HG03103 (cell line): ENCODE measurements around the gene SH3PXD2A.
"Not testable (repeated sequence)": the region's sequence is repeated elsewhere in the genome, so short reads cannot be mapped to it uniquely, and the experiment has no call there.

Experiments
- ATAC-seq: cut with Tn5 transposase; IDR thresholded peaks from one replicate; pipeline ENCODE4 v1.9.1; 2021; ENCODE audit warnings: low read depth; ENCODE audit not compliant: unreplicated experiment

SH3PXD2A gene

DNA sequence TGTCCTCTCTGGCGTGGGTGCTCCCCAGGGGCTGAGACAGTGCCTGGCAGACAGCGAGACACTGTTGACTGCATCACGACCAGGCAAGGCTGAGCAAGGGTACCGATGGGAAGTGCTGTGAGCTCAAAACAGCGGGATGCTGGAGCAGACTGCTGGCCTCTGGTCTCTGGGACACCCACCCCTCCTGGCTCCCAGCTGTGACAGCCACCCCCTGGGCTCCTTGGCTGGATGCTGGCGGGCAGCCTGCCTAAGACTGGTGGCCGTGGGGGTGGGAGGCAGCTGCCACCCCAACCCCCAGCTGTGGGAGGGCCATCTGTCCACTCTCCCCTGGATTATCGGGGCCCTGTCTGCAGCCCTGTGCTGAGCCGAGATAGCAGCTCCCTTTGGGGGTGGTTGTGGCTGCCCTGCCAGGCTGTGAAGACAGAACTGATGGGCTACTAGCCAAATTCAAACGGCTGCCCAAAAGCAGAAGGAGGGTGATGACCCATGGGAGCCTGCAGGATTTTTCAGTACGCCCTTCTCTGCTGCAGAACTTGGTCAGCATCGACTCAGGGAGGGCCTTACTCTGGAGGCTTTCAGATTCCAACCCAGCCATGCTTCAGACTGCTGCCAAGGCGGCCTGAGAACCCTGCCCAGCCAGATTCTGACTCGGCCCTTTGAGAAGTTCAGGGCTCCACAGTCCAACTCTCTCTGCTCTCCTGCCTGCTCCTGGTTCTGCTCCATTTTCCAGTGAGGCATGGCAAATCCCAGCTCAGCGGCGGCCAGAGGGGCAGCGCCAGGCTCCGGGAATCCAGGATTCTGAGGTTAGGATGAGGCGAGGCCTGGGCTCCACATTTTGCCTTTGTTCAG, 236.6 kb downstream of the SH3PXD2A start:
- no peak for ATAC-seq

DNA sequence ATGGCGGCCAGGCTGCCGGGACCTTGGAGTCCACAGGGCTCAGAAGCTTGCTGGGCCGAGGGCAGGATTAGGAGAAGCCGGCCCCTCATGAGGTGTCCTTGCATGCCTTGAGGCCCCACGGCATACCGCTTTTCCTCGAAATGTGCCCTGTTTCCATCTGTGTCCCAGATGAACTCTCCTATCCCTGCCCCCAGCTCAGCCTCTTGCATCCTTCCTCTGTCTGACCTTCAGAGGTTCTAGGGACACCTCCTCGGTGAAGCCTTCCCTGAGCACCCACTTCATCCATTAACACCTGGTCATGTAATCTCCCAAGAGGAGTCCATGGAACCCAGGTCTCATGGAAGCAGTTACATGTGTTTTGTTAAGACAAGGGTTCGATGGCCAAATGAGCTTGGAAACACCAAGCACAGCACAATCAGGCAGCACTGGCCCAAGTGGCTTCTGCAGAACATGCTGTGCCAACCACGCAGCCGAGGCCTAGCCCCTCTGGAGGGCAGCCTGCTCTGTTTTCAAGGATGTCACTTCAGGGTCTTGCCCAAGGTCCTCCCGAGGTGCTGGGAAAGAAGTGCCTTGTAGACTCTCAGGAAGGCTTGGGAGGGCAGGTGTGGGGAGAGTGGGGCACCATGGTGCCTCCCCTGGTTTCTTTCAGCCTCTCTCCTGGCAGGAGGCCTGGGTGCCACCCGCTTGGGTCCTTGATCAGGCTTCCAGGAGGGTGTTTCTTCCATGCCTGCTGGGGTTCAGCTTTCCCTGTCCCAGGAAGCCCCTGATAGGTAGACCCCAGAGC, 237.6 kb downstream of the SH3PXD2A start:
- ATAC-seq = no peak

- ATAC-seq = no peak
Observed at GRCh38 chr10:103616705-103617601, 238.4 kb downstream of the SH3PXD2A start.

GRCh38 chr10:103614306-103615158, 240.8 kb downstream of the SH3PXD2A start:
- ATAC-seq = no peak

GRCh38 chr10:103613616-103614015, 241.8 kb downstream of the SH3PXD2A start:
- ATAC-seq = no peak

GRCh38 chr10:103612462-103613365, 242.7 kb downstream of the SH3PXD2A start:
- no peak for ATAC-seq

DNA sequence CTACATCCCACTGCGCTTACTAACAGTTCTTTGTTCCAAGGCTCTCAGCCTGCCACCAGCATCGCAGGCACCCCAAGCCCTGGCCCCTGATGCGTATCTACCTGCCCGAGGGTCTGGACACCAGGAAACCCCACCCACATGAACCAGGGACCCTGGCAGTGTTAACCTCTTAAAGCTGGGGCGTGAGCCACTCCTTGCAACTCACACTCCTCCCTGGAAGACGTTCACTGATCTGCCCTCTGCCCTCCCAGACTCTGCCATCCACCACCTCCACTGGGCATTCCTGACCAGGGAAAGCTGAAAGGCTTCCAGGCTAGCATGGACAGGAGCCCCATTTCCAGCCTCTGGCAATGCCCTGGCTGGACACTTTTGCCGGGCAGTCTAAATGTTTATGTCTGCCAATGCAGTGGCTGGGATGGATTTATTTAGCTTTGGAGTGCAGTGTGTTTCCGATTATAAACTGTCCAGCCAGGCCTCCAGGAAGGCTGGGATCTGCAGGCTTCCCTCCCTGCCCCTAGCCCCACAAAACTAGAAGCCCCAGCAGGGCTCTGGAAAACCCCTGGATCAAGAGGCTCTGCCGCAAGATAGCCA, 244.4 kb downstream of the SH3PXD2A start:
- no peak for ATAC-seq

DNA sequence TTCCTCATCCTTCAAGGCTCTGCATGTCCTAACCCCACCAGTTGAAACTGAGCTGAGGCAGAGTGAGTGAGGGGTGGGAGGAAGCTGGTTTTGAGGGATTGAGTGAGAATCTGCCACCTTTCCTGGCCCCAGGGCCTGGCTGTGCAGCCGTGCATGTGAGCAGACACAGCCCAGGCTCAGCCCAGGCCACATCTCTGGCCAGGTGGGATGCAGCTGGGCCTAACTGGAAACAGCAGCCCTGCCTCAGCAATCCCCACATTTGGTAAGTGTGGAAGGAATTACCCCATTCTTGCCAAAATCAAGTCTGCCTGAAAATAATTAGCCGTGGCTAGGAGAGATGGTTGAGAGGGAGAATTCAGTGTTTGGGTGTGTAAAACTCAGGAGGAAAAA, 245.3 kb downstream of the SH3PXD2A start:
- ATAC-seq = no peak

GRCh38 chr10:103609231-103610082, 245.9 kb downstream of the SH3PXD2A start:
- ATAC-seq = no peak

GRCh38 chr10:103608056-103608455, 247.3 kb downstream of the SH3PXD2A start:
- not testable (repeated sequence) for ATAC-seq

GRCh38 chr10:103607051-103607450, 248.3 kb downstream of the SH3PXD2A start:
- not testable (repeated sequence) for ATAC-seq

- ATAC-seq = not testable (repeated sequence)
Observed at GRCh38 chr10:103606097-103606438, 249.3 kb downstream of the SH3PXD2A start.

- no peak for ATAC-seq
Observed at GRCh38 chr10:103605359-103606096, 249.8 kb downstream of the SH3PXD2A start.

DNA sequence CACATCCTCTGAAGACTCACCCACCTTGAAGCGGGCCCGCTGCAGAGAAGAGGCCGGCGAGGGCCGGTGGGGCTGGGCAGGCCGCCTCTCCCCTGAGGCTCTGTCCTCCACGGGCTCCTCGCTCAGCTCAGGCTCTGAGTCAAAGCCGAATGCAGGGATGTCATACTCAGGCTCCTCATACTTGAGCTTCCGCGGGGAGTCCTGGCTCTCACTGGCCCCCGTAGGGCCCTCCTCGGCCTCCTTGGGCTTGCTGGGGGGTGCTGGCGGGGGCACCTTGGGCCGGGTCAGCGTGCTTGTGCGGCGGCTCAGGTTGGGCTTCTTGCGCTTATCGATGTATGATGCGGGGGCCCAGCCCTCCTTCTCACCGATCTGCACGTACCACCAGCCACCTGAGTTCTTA, 252.0 kb downstream of the SH3PXD2A start:
- ATAC-seq = no peak

- ATAC-seq = no peak
Observed at GRCh38 chr10:103602852-103603155, 252.6 kb downstream of the SH3PXD2A start.

GRCh38 chr10:103602028-103602851, 253.1 kb downstream of the SH3PXD2A start:
- ATAC-seq = no peak
